Activated CD4-positive, alpha-beta T cell treated with anti-CD3 and anti-CD28 coated beads, Interleukin-2, amount 50 U/mL, for 48 hours (primary cell): ENCODE measurements around the gene DAD1.

Experiments used
- DNase-seq, 2 experiments: peaks; one replicate each; pipeline ENCODE4 v3.0.0-alpha.2; 2020

DAD1 gene

DNA sequence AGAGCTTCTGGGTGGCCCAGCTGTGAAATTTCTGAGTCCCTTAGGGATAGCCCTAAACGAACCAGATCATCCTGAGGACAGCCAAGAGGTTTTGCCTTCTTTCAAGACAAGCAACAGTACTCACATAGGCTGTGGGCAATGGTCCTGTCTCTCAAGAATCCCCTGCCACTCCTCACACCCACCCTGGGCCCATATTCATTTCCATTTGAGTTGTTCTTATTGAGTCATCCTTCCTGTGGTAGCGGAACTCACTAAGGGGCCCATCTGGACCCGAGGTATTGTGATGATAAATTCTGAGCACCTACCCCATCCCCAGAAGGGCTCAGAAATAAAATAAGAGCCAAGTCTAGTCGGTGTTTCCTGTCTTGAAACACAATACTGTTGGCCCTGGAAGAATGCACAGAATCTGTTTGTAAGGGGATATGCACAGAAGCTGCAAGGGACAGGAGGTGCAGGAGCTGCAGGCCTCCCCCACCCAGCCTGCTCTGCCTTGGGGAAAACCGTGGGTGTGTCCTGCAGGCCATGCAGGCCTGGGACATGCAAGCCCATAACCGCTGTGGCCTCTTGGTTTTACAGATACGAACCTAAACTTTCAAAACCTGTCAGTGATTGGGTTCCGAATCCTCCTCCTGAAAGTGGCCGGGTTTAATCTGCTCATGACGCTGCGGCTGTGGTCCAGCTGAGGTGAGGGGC lies 38.9 kb downstream of the DAD1 start:
- DNase-seq: peak; percentile 70 to 81

DNA sequence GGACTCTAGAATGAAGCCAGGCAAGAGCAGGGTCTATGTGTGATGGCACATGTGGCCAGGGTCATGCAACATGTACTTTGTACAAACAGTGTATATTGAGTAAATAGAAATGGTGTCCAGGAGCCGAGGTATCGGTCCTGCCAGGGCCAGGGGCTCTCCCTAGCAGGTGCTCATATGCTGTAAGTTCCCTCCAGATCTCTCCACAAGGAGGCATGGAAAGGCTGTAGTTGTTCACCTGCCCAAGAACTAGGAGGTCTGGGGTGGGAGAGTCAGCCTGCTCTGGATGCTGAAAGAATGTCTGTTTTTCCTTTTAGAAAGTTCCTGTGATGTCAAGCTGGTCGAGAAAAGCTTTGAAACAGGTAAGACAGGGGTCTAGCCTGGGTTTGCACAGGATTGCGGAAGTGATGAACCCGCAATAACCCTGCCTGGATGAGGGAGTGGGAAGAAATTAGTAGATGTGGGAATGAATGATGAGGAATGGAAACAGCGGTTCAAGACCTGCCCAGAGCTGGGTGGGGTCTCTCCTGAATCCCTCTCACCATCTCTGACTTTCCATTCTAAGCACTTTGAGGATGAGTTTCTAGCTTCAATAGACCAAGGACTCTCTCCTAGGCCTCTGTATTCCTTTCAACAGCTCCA lies 39.6 kb downstream of the DAD1 start:
- peak; percentile 38 to 50 for DNase-seq

GRCh38 chr14:22547948-22548750 lies 40.9 kb downstream of the DAD1 start:
- peak; percentile 27 to 39 for DNase-seq

- DNase-seq: peak; percentile 29 to 37
Measured at GRCh38 chr14:22547313-22547947, 41.6 kb downstream of the DAD1 start.

DNA sequence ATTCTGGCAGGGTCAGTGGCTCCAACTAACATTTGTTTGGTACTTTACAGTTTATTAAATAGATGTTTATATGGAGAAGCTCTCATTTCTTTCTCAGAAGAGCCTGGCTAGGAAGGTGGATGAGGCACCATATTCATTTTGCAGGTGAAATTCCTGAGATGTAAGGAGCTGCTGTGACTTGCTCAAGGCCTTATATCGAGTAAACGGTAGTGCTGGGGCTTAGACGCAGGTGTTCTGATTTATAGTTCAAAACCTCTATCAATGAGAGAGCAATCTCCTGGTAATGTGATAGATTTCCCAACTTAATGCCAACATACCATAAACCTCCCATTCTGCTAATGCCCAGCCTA lies 42.3 kb downstream of the DAD1 start:
- peak in 1 of 2 experiments; percentile 11 for DNase-seq

GRCh38 chr14:22545842-22546721 lies 42.9 kb downstream of the DAD1 start:
- peak; percentile 59 to 71 for DNase-seq

DNA sequence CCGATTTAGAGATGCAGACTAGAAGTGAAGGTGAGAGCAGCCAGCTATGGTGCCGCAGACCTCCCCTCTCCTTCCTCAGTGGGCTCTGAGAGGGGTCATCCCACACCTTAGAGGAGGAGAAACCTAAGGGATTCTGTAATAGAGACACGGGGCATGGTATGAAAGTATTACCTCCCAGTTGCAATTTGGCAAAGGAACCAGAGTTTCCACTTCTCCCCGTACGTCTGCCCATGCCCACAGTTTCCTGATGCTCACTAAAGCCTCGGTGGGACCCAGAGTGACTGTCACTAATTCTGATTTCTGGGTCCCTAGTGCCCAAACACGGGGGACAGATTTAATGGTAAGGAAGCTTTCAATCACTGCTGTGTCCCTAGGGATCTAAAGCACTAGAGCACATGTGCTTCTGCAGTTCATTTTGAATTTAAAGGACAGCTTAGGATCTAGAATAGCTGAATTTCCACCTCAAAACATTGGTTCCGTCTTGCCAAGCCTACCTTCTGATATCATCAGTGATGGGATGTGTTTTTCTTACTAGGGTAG lies 44.1 kb downstream of the DAD1 start:
- DNase-seq: peak; percentile 28 to 41

- no peak for DNase-seq
Measured at GRCh38 chr14:22544406-22544805, 44.6 kb downstream of the DAD1 start.

DNA sequence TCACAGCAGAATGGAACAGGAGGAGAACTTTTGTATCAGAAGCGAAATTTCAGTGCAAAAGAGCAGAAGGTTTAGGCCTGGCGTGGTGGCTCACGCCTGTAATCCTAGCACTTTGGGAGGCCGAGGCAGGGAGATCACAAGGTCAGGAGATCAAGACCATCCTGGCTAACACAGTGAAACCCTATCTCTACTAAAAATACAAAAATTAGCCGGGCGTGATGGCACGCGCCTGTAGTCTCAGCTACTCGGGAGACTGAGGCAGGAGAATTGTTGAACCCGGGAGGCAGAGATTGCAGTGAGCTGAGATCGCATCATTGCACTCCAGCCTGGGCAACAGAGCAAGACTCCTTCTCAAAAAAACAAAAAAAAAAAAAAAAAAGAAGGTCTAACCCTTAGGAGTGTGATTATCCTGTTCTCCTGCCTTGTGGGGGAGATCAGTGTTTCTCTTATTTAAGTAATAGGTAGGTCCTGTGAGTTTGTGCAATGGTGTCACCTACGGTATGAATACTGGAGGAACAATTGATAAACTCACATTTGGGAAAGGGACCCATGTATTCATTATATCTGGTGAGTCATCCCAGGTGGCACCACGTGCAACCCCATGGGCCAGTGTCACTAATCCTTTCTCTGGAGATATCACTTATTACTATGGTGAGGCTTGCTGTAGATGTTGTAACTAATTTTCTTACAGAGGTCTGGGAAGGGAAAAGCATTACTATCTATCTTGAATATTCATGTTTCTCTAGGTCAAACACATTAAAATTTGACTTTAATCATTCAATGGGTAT lies 45.3 kb downstream of the DAD1 start:
- DNase-seq: peak in 1 of 2 experiments; percentile 34

DNA sequence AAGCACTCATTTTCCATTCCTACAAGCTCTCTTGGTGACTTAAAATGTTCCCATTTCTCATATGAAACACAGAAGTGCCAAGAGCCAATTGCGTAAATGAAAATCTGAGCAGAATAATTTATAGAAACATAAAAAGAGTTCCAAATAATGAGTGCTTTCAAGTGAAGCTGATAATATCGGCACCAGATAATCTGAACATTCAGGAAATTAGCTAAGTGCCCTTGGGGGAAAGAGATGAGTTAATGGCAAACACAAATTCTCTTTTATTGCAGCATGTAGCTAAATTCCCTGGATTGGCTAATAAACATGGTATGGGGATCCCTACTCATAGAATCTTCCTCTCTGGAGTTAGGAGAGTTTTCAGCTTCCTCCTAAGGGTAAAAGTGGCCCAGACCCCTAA lies 46.7 kb downstream of the DAD1 start:
- DNase-seq: no peak

DNA sequence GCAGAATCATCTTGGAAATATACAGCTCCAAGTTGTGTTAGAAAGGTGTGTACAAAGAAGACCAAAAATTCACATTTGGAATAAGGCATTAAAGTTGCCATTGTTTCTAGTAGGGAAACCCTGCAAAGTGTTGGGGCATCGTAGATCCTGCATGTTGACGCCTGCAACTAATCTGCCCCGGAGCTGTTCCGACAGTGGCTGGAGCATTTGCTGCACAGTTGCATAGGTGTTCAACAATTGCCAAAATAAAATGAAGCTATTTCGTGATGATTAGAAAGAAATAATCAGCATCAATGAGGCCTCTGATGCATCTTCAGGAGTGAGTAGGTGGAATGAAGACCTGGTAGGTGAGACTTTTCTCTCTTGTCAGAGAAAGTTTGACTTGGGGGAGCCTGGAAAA lies 47.3 kb downstream of the DAD1 start:
- peak; percentile 9 to 12 for DNase-seq

DNA sequence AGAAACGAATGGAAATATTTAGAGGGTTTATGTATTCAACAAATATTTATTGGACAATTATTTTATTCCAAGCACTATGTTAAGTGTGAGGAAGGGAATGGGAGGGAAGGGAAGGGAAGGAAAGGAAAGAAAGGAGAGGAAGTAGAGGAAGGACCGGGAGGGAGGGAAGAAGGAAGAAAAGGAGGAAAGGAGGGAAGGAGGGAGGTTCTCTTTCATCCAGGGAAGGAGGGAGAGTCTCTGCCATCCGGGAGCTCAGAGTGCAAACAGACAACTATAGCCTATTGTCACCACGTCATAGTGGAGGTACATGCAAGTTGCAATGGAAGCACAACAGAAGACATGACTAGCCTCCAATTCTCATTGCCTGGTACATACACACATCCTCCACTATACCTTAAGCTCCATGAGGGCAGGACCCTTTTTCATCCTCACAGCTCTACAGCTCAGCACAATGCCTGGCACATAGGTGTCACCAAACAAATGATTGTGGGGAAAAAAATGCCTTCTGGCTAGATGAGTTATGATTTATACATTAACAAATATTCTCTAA lies 48.1 kb downstream of the DAD1 start:
- peak in 1 of 2 experiments; percentile 23 for DNase-seq

DNA sequence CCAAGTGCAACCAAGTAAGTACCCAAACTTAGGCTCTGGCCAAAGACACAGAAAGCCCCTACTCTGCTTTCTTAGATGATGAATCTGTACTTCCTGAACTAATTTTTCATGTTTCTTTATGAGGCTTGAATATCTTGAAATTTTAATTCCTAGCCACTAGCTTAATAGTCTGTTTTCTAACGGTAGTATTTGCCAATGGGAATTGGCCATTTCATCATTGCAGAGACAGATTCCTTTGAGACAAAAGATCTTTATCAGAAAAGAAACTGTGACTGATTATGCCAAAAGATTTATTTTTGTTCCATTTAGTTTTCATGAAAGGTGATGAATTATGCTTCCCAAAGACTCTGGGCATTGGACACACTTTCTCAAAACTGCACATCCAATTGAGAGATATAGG lies 48.7 kb downstream of the DAD1 start:
- DNase-seq: no peak

DNA sequence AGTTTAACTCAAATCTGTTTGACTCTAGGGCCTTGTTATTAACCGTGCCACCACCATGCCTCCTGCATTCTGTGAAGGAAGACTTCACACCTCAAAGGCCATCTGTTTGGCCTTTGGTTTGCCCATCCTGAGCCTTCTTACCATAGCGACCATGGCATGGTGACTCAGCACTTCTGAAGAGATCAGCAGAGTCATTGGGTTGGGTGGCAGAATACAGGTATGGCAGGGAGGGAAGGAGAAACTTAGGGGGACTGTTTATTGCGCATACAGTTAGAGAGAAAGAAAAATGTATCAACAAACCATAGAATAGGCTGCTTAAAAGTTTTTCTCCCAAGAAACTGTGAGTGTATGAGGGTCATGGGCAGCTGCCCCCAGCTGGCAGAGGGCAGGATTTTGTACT lies 49.2 kb downstream of the DAD1 start:
- no peak for DNase-seq

- DNase-seq: peak in 1 of 2 experiments; percentile 21
Measured at GRCh38 chr14:22538671-22539228, 50.3 kb downstream of the DAD1 start.

- DNase-seq: no peak
Measured at GRCh38 chr14:22537436-22538310, 51.4 kb downstream of the DAD1 start.

- peak; percentile 82 to 90 for DNase-seq
Measured at GRCh38 chr14:22536853-22537338, 52.1 kb downstream of the DAD1 start.

DNA sequence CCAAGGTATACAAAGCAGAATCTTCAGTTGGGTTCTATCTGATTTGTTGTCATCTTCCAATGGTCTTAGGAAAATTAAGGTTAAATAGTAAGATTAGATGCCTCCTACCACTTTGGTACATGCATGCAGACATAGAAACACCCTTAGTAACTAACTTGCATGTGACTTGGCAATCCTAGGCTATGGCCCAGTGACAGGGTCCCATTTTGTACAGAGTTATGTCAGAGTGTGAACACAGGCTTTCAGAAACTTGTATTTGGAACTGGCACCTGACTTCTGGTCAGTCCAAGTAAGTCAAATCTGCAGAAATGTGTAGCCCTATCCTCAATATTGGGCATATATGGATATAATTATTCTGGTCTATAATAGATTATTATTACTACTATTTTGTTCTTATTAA lies 53.1 kb downstream of the DAD1 start:
- DNase-seq: no peak

DNA sequence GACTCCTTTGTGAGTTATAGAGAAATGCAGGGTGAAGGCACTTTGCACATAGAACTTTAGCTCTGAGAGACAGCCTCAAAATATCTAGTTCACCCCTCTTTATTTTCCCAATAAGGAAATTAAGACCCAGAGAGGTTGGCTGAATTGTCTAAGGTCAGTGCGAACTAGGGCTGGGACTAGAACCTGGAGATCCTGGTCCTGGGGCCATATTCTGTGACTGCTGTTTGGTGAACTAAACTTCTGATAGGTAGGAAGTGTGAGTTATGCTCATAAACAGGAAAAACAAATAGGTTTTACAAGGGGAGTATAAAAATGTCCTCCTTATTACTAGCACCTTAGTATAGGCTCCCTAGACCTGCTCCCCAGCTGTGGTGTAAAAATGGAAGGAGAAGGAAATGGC lies 53.9 kb downstream of the DAD1 start:
- DNase-seq: no peak
